HG02678 (cell line): Measurements from ENCODE around the gene CDH13.

ENCODE experiments used
- ATAC-seq: cut with Tn5 transposase; IDR thresholded peaks from one replicate; pipeline ENCODE4 v1.9.1; 2021; ENCODE audit warnings: mild to moderate bottlenecking, moderate library complexity; ENCODE audit not compliant: unreplicated experiment

CDH13 gene

GRCh38 chr16:82980810-82981209 lies 354.0 kb downstream of the CDH13 start:
- ATAC-seq, result no peak

- ATAC-seq, result no peak
These were observed 361.0 kb downstream of the CDH13 start for GRCh38 chr16:82987767-82988166.

GRCh38 chr16:82990155-82990554 lies 363.4 kb downstream of the CDH13 start:
- no peak for ATAC-seq

- no peak for ATAC-seq
These were observed 364.6 kb downstream of the CDH13 start for GRCh38 chr16:82991410-82991809.

- ATAC-seq, result no peak
These were observed 365.4 kb downstream of the CDH13 start for GRCh38 chr16:82991966-82992675.

GRCh38 chr16:82992786-82993185 lies 366.0 kb downstream of the CDH13 start:
- ATAC-seq, result no peak

- ATAC-seq, result no peak
These were observed 366.6 kb downstream of the CDH13 start for GRCh38 chr16:82993415-82993814.

GRCh38 chr16:82993926-82994325 lies 367.2 kb downstream of the CDH13 start:
- ATAC-seq, result no peak

- no peak for ATAC-seq
These were observed 368.6 kb downstream of the CDH13 start for GRCh38 chr16:82995286-82995923.

- no peak for ATAC-seq
These were observed 369.2 kb downstream of the CDH13 start for GRCh38 chr16:82995924-82996441.

- no peak for ATAC-seq
These were observed 370.0 kb downstream of the CDH13 start for GRCh38 chr16:82996814-82997213.

GRCh38 chr16:82999711-83000110 lies 372.9 kb downstream of the CDH13 start:
- no peak for ATAC-seq

- no peak for ATAC-seq
These were observed 375.9 kb downstream of the CDH13 start for GRCh38 chr16:83002351-83003334.

GRCh38 chr16:83004868-83005652 lies 378.3 kb downstream of the CDH13 start:
- no peak for ATAC-seq

GRCh38 chr16:83005653-83006160 lies 378.9 kb downstream of the CDH13 start:
- no peak for ATAC-seq

GRCh38 chr16:83010776-83011720 lies 384.3 kb downstream of the CDH13 start:
- no peak for ATAC-seq

GRCh38 chr16:83011939-83012338 lies 385.2 kb downstream of the CDH13 start:
- ATAC-seq, result no peak

GRCh38 chr16:83013071-83013470 lies 386.3 kb downstream of the CDH13 start:
- ATAC-seq, result no peak

- no peak for ATAC-seq
These were observed 393.2 kb downstream of the CDH13 start for GRCh38 chr16:83019963-83020362.
